GM10248 (cell line): Measurements from ENCODE around the gene CLDN20.

ENCODE experiments used
- CTCF ChIA-PET: fragments of 300-600 bp; sonication (Branson Sonifier 250); formaldehyde crosslinking; extraction: SDS; loops from one replicate; lab custom pipeline; 2021; ENCODE audit warnings: antibody characterized with exemption; lab: Yijun Ruan, JAX
- POLR2A ChIA-PET: fragments of 350-650 bp; sonication (Branson Sonifier 250); formaldehyde crosslinking; extraction: SDS; loops from one replicate; lab custom pipeline; 2020; ENCODE audit warnings: antibody characterized with exemption; lab: Yijun Ruan, JAX
- DNase-seq: peaks from one replicate; pipeline ENCODE4 v3.0.0; 2012; ENCODE audit errors: extremely low spot score
- CTCF ChIP-seq: IDR thresholded peaks from 2 replicates; pipeline ENCODE4 v1.5.1; 2012; ENCODE audit warnings: mild to moderate bottlenecking, low read depth; ENCODE audit errors: extremely low read depth, missing control alignments, control extremely low read depth

The CLDN20 gene

GRCh38 chr6:155324993-155325392 lies 61.2 kb downstream of the CLDN20 start:
- ChIA-PET POLR2A (no interaction called here), CTCF (no interaction called here)
- DNase-seq: no peak
- no peak for TF ChIP-seq CTCF

GRCh38 chr6:155325700-155326516 lies 62.1 kb downstream of the CLDN20 start:
- TF ChIP-seq CTCF: no peak
- POLR2A ChIA-PET: no interaction called here
- no peak for DNase-seq
- CTCF ChIA-PET: interaction anchor here (1.6 to 3.3 kb wide), 5 partner anchors 10 to 206 kb away, joined by 4 to 20 read pairs (median 9); partner anchors contain the start of gene TFB1M
